GM19455 (cell line): ENCODE data around the gene WDR70.
"Not testable (repeated sequence)": the region's sequence is repeated elsewhere in the genome, so short reads cannot be mapped to it uniquely, and the experiment has no call there.

Experiments used
- ATAC-seq: cut with Tn5 transposase; IDR thresholded peaks from one replicate; pipeline ENCODE4 v1.9.1; 2021; ENCODE audit not compliant: unreplicated experiment

Gene WDR70

DNA sequence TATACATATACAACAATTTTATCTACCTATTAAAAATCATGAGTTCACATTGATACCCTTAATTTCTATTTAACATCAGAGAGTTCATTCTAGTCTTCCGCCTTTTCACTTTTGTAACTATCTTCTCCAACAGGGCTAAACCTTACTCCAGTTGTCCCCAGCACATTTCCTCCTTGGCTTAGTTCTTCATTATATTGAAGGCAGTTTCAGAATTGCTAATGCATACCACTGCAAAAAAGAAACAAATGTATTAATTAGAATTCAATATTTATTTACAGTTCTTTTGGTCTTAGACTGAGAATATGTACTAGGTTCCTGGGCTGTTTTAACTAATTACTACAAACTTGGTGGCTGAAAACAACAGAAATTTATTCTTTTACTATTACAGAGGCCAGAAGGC, 132.5 kb downstream of the WDR70 start:
- ATAC-seq: no peak

DNA sequence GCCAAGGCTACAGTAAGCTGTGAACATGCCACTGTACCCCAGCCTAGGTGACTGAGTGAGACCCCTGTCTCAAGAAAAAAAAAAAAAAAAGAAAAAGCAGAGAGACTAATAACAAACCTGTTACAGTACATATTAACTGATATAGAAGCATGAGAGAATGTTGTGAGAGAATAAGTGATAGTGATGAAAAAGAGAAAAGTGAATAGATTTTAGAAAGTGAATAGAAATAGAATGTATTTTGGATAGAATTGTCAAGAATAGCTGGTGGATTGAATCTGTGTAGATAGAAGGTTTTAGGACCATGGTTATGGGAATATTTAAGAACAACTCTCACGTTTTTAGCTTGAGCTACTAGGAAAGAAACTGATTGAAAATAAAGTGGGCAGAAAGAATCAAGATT, 135.8 kb downstream of the WDR70 start:
- ATAC-seq: no peak

DNA sequence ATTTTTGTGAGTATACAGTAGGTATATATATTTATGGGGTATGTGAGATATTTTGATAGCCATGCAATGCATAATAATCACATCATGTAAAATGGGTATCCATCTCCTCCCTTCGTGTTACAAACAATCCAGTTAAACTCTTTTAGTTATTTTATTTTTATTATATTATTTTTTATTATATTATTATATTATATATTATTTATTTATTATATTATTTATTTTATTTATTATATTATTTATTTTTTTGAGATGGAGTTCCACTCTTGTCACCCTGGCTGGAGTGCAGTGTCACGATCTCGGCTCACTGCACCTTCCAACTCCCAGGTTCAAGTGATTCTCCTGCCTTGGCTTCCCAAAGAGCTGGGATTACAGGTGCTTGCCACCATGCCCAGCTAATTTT, 138.6 kb downstream of the WDR70 start:
- ATAC-seq: no peak

DNA sequence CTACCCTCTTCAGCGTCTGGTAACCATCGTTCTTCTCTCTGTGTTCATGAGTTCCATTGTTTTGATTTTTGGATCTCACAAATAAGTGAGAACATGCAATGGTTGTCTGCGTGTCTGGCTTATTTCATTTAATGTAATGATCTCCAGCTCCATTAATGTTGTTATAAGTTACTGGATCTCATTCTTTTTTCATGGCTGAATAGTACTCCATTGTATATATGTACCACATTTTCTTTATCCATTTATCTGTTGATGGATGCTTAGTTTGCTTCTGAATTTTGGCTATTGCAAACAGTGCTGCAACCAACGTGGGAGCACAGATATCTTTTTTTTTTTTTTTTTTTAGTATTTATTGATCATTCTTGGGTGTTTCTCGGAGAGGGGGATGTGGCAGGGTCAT, 139.2 kb downstream of the WDR70 start:
- ATAC-seq: not testable (repeated sequence)

DNA sequence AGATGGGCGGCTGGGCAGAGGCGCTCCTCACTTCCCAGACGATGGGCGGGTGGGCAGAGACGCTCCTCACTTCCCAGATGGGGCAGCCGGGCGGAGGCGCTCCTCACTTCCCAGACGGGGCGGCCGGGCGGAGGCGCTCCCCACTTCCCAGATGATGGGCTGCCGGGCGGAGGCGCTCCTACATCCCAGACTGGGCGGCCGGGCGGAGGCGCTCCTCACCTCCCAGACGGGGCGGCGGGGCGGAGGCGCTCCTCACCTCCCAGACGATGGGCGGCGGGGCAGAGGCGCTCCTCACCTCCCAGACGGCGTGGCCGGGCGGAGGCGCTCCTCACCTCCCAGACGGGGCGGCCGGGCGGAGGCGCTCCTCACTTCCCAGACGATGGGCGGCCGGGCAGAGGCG, 140.2 kb downstream of the WDR70 start:
- ATAC-seq: no peak

DNA sequence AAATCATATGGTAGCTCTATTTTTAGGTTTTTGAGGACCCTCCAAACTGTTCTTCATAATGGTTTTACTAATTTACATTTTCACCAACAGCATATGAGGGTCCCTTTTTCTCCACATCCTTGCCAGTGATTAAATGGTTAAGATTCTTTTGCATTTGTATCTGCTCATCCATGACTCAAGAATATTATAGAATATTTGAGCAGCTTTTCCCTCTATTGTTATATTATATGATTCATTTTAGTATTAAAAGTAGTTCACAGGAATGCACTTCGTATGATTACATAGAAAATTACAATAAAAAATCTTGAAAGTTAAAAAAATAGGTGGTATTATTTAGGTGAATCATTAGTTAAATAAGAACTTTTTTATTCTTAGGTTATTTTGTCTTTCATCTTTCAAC, 140.7 kb downstream of the WDR70 start:
- ATAC-seq: no peak

DNA sequence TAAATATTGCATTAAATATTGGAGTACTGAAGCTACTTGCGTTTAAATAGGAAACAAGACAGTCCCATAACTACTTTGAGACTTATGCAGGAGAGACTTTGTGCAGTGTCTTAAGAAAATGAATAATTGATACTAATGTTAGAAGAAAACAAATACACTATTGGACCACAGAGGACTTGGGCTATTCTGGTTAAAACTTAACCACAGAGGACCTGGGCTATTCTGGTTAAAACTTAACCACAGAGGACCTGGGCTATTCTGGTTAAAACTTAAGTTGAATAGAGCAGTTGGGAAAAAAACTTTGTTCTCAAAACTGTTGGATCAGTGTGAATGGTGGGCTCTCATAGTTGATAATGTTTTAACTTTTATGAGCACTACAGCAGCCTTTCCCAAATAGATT, 141.7 kb downstream of the WDR70 start:
- ATAC-seq: no peak

DNA sequence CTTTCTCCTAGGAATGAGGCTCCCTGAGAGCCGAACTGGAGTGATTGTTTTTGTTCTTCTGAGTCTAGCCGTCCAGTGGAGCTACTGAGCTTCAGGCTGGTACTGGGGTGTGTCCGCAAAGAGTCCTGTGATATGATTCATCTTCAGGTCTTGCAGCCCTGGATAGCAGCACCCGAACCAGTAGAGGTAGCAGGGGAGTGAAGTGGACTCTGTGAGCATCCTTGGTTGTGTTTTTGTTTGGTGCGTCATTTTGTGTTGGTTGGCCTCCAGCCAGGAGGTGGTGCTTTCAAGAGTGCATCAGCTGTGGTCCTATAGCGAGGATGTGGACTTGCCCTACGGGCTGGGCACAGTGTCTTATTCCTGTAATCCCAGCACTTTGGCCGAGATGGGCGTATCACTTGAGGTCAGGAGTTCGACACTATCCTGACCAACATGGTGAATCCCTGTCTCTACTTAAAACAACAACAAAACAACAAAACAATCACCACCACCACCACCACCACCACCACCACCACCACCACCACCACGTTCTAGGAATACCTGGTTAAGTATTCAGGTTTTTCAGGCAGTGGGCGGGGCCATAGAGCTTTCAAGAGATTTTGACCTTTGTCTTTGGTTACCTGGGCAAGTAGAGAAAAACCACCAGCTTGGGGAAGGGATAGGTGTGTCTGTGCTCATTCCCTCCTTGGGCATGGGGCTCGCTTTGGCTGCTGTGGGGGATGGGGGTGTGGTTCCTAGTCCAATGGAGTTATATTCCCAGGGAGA, 154.0 kb downstream of the WDR70 start:
- ATAC-seq: no peak

DNA sequence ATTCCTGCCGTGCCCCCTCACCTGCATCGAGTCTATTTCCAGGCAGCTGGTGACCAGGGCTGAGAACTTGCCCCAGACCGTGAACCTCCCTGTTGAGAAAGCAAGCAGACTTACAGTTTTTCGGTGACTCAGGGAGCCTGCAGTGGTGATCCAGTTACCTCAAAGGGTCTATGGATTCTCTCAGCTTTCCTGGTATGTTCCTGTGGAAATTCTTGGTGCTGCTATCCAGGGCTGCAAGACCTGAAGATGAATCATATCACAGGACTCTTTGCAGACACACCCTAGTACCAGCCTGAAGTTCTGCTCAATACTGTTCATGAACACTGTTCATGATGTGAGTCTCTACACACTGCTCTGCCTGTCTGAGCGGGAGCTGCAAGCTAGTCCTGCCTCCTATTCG, 154.7 kb downstream of the WDR70 start:
- no peak for ATAC-seq

DNA sequence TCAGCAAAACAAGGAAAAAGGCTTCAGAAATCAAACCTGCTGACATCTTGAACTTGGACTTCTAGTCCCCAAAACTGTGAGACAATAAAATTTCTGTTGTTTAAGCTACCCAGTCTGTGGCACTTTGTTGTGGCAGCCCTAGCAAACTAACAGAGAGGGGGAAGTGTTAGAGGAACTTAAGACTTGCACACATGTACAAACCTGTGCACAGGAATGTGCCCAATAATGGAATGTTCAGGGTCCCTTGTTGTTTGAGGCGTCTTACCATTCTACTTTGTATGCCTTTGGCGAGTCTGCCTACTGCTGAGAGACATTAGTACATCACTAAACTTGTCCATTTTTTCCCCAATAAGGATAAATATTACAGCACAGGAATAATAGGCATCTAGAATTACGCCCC, 160.3 kb downstream of the WDR70 start:
- ATAC-seq: no peak

DNA sequence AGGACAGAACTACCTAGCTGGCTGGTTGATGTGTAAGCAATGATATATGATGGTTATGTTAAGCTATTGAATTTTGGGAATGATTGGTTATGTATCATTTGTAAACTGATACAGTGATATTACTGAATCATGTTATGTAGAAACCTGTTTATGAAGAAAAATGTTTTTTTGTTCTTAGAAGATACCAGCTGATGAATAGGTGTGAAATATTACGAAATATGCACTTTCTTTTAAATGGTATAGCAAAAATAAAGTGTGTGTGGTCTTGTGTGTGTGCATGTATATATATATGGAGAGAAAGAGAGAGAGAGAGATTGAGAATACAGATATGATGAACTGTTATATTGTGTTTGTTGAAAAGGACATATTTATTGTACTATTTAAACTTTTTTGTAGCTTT, 164.1 kb downstream of the WDR70 start:
- no peak for ATAC-seq

DNA sequence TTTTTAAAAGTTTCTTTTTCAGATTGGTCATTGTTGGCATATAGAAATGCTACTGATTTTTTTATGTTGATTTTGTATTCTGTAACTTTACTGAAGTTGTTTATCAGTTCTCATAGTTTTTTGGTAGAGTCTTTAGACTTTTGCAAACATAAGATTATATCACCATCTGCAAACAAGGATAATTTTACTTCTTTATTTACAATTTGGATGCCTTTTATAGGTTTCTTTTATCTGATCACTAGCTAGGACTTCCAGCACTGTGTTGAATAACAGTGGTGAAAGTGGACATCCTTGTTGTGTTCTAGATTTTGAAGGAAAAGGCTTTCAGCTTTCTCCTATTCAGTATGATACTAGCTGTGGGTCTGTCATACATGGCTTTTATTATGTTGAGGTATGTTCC, 170.3 kb downstream of the WDR70 start:
- ATAC-seq: no peak

DNA sequence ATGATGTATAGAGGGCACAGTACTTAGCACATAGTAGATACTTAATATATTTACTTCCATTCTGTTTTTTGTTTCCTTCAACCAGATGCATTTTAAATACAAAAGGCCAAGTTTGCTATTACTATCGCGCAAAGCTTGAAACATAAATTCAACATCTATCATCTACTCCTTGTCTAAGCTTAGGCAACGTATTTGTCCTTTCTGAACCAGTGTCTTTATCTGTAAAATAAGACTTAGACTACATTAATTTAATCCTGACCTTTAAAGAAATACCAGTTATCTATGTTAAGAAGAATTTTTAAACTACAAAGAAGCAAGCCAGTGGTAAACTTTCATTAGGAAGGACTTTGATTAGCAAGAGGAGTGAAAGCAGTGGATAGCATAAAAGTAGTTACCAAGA, 173.0 kb downstream of the WDR70 start:
- ATAC-seq: no peak

DNA sequence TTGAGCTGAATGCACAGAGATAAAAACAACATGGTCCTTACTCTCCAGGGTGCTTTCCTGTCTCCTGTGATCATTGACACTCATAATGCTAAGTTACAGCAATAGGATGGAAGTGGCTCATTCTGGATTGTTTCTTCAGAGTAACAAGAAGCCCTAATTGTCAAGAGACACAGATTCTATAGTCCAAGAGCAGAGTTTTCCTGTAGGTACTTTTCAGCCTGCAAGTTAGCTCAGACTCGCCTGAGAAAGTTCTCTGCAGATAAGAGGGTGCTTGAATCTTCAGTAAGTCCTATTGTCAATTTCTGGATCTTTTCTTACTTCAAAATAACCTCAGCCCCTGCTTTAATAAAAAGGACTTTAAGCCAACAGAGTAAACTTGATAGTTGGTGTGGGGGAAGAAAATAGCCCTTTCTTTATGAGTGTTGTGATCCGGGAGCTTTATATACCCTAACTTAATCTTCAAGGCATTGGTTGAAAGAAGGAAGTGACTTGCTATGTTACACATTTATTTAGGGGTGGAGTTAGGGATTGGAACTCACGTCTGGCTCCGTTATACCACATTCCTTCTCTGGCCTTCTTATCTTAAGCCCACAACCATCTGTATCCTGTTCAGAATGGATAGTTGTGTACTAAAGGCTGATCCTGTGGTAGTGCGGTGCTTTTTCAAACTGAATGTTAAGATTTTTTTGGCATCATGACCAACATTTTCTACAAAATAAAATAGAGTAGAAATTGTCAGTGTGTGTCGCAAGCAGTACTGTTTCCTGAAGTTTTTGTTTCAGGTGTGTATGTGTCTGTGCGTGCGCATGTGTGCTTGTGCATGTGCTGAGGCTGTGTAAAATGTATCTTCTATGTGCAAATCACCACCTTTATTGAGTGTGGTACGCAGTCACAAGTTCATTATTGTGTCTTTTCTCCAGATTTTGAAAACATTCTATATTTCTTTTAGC, 173.9 kb downstream of the WDR70 start:
- ATAC-seq: no peak

DNA sequence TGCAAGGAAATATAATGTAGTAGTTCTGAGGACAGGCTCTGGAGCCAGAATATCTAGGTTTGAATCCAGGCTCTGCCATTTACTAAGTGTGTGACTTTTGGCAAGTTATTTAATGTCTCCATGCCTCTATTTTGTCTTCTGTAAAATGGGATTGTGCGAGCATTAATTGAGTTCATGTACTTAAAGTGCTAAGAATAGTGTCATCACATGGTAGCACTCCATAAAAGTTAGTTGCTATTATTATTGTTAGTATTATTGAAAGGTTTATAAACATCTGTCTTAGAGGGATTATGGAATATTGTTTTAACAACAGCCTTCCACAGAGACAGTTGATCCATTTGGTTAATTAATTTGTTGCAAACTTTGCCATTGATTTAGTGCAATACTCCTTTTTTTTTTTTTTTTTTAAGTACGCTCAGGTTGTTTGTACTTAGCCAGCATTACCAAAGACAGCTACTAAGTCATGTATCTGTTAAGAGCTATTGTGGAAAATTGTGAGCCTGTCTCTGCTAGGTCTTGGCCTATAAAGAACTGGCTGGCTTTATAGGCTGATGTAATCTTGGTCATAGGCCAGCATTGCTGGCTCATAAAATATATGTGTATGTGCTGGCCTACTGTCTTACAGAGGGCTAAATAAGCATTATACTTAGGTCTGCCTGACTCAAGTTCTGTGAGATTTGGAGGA, 174.7 kb downstream of the WDR70 start:
- ATAC-seq: no peak

DNA sequence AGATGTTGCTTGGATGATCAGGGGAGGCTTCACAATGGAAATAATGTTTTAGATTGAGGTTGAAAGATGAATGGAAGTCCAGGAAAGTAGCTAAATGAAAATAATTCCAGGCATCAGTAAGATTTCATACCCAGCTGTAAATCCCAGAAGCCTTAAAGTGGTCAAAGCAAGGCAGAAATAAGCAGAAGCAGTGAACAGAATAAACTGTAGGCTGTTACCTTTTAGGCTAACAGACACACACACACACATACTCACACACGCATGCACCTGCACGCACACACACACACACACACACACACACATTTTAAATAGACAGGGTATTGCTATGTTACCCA, 175.3 kb downstream of the WDR70 start:
- no peak for ATAC-seq

DNA sequence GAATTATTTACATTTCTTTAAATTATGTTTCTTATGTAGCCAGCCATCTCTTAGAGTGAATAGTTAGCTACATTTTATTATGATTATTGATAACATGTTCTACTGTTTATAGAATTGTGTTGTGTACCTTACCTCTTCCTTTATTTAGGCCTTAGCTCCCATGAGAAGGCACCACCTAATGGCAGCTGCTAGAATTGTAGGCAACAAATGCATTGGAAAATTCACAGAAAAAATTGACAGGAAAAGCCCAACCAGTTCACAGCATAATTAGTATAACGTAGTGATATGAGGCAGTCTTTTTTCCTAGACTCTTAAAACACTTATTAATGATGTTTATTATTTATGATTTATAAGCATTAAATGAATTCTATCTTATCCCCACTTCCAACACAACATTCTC, 175.8 kb downstream of the WDR70 start:
- ATAC-seq: no peak

DNA sequence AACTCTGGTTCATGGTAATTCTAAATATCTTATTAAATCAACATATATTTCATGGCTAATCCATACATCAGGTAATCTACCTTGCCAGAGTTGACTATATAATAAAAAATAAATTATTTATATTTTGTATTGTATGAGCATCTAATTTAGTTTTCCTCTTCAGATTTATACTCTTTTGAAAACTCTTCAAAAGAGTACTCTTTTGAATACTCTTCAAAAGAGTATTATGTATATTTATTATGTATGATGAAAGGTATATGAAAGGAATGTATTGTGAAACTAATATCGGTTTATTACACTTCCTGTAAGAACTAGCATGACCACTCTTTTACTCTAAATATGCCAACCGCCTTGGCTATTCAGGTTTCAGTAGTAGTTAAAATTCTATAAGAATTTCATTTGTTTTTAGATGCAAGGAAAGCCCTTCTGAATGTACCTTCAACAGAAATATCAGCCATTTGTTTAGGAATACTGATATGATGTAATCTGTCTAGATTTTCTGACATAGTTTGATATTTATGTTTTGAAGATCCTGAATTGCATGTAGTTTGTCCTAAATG, 178.7 kb downstream of the WDR70 start:
- no peak for ATAC-seq

DNA sequence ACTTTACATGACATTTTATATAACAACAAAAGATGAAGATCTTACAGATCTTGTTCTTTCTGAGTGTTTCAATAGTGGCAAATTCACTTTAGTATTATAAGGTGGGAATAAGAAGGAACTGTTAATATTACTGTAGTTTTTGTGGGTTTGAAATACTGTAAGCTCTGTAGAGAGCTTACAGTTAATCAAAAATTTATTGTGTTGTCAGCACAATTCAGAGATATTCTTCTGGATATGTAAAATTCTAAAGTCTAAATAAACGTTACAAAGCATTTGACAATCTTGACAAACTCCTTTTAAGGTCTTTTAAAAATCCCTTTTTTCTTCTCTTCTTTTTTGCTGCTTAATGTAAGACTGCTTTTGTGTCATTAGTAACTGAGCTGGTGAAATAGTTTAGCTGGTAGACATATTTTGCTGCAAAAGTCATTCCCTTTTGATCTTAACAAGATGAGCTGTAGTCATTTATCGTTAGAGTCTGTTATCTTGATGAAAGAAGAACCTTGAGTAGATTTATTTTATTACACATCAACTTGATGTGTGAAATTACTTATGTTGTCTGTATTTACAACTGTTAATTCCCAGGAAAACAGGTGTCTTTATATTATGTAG, 186.0 kb downstream of the WDR70 start:
- ATAC-seq: no peak

DNA sequence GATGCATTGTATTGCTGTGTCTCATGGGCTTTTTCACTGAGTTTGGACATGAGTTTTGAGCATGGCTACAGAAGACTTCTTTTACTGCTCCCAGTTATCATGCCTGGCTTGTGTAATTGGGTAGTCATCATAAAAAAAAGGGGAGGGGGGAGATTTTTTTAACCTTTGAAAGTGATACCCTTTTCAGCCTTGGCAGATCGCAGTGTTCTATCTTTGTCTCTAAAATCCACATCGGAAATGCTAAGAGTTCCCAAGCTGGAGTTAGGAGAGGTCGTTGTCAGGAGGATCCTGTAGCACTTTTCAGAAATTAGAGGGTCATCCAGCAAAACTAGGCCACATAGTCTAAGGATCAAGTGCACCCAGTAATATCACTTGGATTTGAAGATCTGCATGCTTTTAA, 188.4 kb downstream of the WDR70 start:
- no peak for ATAC-seq
